ENCODE results near the gene FBXO2.

FBXO2 gene
- total RNA-seq = 0 to 6.9 (median 2.1) reads per million in 9 experiments

GRCh38 chr1:11654137-11654938 lies at the start of gene FBXO2, which contains the start of gene FBXO44:
Gene FBXO2 (minus strand): TSS chr1:11654429. CDS start chr1:11654340, 89 bp downstream.
Gene FBXO44 (plus strand): TSS chr1:11654877. CDS start chr1:11655836, 959 bp downstream.
- Mint-ChIP-seq H3K9me3 (no peaks in the 10 kb centered on the region), H3K27ac (no peak within 1 kb of the TSS), H3K4me3 (peak within 1 kb of the TSS; percentile 71 to 75), H3K4me1 (ENCODE audit: low read depth in 2 of 2) (peaks cover 20 to 27% of the 10 kb centered on the region in 2 donors), H3K27me3 (no peaks in the 10 kb centered on the region), H3K36me3 (ENCODE audit: insufficient read depth) (peaks cover 23% of the 10 kb centered on the region)
- DNase-seq (peak in 2 of 3 experiments; percentile 24 to 37), ATAC-seq (replicated peaks) (peak; percentile 44)

- H3K4me1 Mint-ChIP-seq (ENCODE audit: low read depth in 2 of 2) = peaks cover 1 to 3% of the 10 kb centered on the region in 2 donors
- H3K4me3 Mint-ChIP-seq = no peak overlapping the region
- H3K9me3 Mint-ChIP-seq = no peaks in the 10 kb centered on the region
- DNase-seq = no peak
- no peak for ATAC-seq (replicated peaks)
- peaks cover 5 to 26% of the 10 kb centered on the region in 2 donors for H3K27me3 Mint-ChIP-seq
- no peak overlapping the region for H3K27ac Mint-ChIP-seq
- H3K36me3 Mint-ChIP-seq (ENCODE audit: insufficient read depth) = peaks cover 3% of the 10 kb centered on the region
Measured at GRCh38 chr1:11703357-11704193, 49.3 kb upstream of the FBXO2 start.

DNA sequence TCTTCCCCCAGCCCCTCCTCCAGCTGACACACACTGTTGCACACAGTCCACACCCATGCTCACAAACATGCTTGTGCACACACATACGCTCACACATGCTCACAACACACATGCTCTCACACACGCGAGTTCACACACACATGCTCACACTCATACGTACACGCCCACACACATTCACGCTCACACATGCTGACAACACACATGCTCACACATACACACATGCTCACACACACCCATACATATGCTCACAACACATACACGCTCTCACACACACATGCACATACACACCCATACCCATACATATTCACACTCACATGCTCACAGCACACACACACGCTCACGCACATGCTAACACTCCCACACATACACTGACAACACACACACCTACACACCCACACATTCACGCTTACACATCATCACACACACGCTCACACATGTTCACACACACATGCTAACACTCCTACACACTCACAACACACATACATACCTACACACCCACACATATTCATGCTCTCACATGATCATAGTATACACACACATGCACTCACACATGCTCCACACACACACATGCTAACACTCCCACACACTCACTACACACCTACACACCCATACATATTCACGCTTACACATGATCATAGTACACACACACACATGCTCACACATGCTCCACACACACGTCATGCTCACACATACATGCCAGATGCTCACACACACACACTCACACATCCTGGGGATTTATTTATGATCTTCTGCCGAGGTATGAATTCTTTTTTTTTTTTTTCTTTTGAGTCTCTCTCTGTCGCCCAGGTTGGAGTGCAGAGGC lies 48.0 kb upstream of the FBXO2 start:
- Mint-ChIP-seq H3K4me3 (no peak overlapping the region), H3K27ac (no peak overlapping the region), H3K9me3 (no peaks in the 10 kb centered on the region), H3K36me3 (ENCODE audit: insufficient read depth) (no peaks in the 10 kb centered on the region), H3K4me1 (ENCODE audit: low read depth in 2 of 2) (peaks cover 0 to under 1% of the 10 kb centered on the region in 2 donors), H3K27me3 (peaks cover 5 to 25% of the 10 kb centered on the region in 2 donors)
- DNase-seq = no peak
- no peak for ATAC-seq (replicated peaks)

- Mint-ChIP-seq H3K27ac (no peak overlapping the region), H3K36me3 (ENCODE audit: insufficient read depth) (no peaks in the 10 kb centered on the region), H3K9me3 (no peaks in the 10 kb centered on the region), H3K27me3 (peaks cover 5 to 25% of the 10 kb centered on the region in 2 donors), H3K4me1 (ENCODE audit: low read depth in 2 of 2) (peaks cover 0 to 2% of the 10 kb centered on the region in 2 donors), H3K4me3 (no peak overlapping the region)
- ATAC-seq (replicated peaks) (no peak), DNase-seq (no peak)
Measured at GRCh38 chr1:11701551-11701961, 47.3 kb upstream of the FBXO2 start.

DNA sequence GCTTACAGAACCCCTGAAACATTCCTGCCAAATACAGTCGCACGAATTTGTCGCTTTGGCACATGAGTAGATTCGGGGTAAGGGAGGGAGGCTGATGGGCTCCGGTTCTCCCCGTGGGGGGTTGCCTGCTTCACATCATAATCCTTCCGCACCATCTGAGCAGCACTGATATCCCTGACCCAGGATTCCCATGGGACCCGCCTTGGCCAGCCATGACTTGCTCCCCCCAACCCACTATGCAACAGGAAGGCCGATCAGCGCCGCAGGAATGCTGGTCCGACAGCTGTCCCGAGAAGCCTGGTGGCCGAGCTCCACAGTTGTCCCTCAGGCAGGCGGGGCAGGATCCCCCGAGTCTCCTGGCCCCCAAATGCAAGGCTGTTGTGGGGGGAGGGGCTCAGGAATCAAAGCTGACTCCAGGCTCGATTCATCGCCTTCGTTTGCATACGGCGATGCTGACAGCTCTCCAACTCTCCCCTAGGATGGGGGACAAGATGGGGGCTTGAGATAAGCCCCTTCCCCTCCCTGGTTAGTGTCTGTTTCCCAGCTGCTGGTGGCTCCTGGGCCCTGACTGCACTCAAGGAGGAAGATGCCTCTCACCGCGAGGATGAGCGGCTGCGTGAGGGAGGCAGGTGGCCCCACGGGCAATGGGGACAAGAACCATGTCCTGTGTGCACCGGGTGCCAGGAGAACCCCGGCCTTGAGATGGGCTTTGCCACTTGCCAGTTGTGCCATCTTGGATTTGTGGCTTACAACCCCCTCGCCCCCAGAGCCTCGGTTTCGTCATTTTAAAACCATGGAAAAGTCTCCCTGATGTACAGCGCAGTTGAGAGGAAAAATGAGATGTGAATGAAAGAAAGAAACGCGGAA lies 46.6 kb upstream of the FBXO2 start:
- no peak for DNase-seq
- H3K27me3 Mint-ChIP-seq = peaks cover 5 to 25% of the 10 kb centered on the region in 2 donors
- no peak overlapping the region for H3K27ac Mint-ChIP-seq
- H3K9me3 Mint-ChIP-seq = no peaks in the 10 kb centered on the region
- H3K4me3 Mint-ChIP-seq = no peak overlapping the region
- peaks cover 0 to 2% of the 10 kb centered on the region in 2 donors for H3K4me1 Mint-ChIP-seq (ENCODE audit: low read depth in 2 of 2)
- no peaks in the 10 kb centered on the region for H3K36me3 Mint-ChIP-seq (ENCODE audit: insufficient read depth)
- ATAC-seq (replicated peaks) = no peak

GRCh38 chr1:11697893-11698210 lies 43.6 kb upstream of the FBXO2 start:
- Mint-ChIP-seq H3K36me3 (ENCODE audit: insufficient read depth) (peaks cover 3% of the 10 kb centered on the region), H3K27me3 (no peaks in the 10 kb centered on the region), H3K4me1 (ENCODE audit: low read depth in 2 of 2) (peaks cover 14 to 15% of the 10 kb centered on the region in 2 donors), H3K27ac (peak overlapping the region in 1 of 2 donors; percentile 19), H3K9me3 (no peaks in the 10 kb centered on the region), H3K4me3 (no peak overlapping the region)
- no peak for DNase-seq
- ATAC-seq (replicated peaks) = no peak

DNA sequence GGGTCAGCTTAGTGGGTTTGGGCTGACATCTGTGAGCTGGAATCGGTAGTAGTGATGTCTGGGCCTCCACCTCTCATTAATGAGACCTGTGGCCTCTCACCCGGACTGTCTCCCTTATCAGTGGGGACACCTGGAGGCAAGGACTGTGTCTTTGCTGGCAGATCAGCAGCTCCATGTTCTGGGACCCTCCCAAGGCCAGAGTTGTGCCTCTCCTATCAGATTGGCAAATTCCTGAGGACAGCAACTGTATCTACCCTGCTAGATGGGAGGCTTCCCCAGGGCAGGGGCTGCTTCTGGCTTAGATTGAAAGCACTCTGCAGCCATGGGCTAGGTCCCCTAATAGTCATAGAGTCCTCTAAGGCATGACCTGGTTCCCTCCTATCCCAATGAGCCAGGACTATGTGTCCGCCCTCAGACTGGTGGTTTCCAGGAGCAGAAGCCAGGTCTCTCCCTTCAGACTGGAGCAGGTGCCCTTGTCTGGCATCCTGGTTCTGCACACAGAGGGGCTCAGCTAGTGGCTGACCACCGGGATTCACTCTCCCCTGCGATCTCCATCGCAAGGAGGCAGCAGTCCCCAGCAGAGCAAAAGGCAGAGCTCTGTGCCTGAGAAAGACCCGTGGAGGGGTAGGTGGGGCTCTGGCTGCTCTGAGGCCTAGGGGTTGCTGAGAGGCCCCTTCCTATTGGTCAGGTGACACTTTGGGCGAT lies 43.1 kb upstream of the FBXO2 start:
- Mint-ChIP-seq H3K4me3 (no peak overlapping the region), H3K27me3 (peaks cover 3% of the 10 kb centered on the region in 2 donors), H3K4me1 (ENCODE audit: low read depth in 2 of 2) (peaks cover 19% of the 10 kb centered on the region in 2 donors), H3K9me3 (no peaks in the 10 kb centered on the region), H3K27ac (peak overlapping the region in 1 of 2 donors; percentile 39), H3K36me3 (ENCODE audit: insufficient read depth) (peaks cover 3% of the 10 kb centered on the region)
- DNase-seq (no peak), ATAC-seq (replicated peaks) (no peak)

- peaks cover 20 to 22% of the 10 kb centered on the region in 2 donors for H3K4me1 Mint-ChIP-seq (ENCODE audit: low read depth in 2 of 2)
- peaks cover 3% of the 10 kb centered on the region for H3K36me3 Mint-ChIP-seq (ENCODE audit: insufficient read depth)
- H3K27me3 Mint-ChIP-seq = peaks cover 5 to 9% of the 10 kb centered on the region in 2 donors
- DNase-seq = no peak
- no peaks in the 10 kb centered on the region for H3K9me3 Mint-ChIP-seq
- H3K27ac Mint-ChIP-seq = no peak overlapping the region
- no peak overlapping the region for H3K4me3 Mint-ChIP-seq
- no peak for ATAC-seq (replicated peaks)
Measured at GRCh38 chr1:11695861-11696260, 41.6 kb upstream of the FBXO2 start.

GRCh38 chr1:11693917-11694316 lies 39.7 kb upstream of the FBXO2 start:
- DNase-seq (no peak), ATAC-seq (replicated peaks) (no peak)
- peaks cover 4% of the 10 kb centered on the region for H3K36me3 Mint-ChIP-seq (ENCODE audit: insufficient read depth)
- peak overlapping the region; percentile 75 to 93 for H3K27ac Mint-ChIP-seq
- H3K27me3 Mint-ChIP-seq = peaks cover 15 to 25% of the 10 kb centered on the region in 2 donors
- no peaks in the 10 kb centered on the region for H3K9me3 Mint-ChIP-seq
- H3K4me1 Mint-ChIP-seq (ENCODE audit: low read depth in 2 of 2) = peaks cover 27 to 33% of the 10 kb centered on the region in 2 donors
- peak overlapping the region; percentile 54 to 82 for H3K4me3 Mint-ChIP-seq

DNA sequence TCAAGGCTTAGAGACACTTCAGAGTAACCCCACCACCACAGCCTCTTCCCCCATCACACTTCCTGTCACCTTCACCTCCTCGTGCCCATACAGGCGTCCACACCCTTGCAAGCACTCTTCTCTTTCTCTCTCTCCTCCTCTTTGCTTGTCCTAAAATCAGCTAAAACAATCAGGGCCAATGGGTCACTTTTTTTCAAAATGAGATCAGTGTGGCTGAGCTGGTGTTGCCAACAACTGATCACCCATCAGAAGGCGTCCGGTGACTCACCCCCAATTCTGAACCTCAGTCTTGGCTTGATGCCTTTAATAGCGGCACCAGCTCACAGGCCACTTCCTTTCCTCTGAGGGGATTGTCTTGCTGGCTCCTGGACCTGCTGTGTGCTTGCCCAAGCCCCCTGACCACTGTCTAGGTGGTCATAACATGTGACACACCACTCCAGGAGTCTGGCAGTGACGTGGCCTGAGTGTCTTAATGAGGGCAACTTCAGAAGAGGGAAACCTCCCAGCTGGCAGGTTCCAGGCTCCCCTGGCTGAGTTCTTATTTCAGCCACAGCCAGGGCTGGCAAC lies 38.9 kb upstream of the FBXO2 start:
- no peaks in the 10 kb centered on the region for H3K9me3 Mint-ChIP-seq
- H3K27me3 Mint-ChIP-seq = peaks cover 18 to 34% of the 10 kb centered on the region in 2 donors
- peak overlapping the region; percentile 75 to 93 for H3K27ac Mint-ChIP-seq
- H3K36me3 Mint-ChIP-seq (ENCODE audit: insufficient read depth) = peaks cover 5% of the 10 kb centered on the region
- DNase-seq (peak; percentile 53 to 55 (median 54)), ATAC-seq (replicated peaks) (peak; percentile 81)
- peaks cover 27 to 33% of the 10 kb centered on the region in 2 donors for H3K4me1 Mint-ChIP-seq (ENCODE audit: low read depth in 2 of 2)
- H3K4me3 Mint-ChIP-seq = peak overlapping the region; percentile 54 to 82

DNA sequence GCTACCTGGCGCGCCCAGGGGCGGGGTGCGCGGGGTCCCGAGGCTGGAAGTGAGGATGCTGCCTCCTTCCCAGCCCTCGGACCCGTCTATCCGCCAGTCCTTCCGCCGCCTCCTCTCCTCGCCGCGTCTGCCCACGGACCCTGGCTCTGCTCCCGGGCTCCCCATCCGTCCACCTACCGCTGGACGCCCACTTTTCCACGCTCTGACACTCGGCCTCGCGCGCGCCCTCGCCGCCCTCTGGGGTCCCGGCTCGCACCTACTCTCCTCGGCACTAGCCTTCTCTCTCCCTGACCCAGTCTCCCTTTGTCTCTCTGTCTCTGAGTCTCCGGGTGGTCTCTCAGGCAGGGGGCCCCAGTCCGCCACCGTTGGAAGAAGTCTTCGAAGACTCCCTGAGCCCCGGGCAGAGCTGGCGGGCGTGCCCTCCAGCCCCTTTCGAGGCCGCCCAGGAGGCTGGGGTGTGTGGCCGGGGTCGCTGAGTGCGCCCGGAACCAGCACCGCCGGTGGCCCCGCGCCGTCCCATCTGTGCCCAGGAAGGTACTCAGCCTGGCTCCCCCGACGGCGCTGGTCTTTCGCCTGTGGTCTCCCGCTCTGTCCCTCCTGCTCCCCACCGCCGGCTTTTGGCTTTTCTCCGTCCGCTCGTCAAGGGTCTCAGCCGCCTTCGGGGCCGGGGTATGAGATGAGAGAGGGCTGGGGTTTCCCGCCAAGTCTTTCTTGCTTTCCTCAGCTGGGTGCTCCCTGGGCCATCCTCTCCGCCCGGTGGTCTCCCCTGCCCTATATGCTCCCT lies 37.9 kb upstream of the FBXO2 start:
- Mint-ChIP-seq H3K27ac (peak overlapping the region; percentile 75 to 93), H3K4me3 (peak overlapping the region; percentile 54 to 82), H3K9me3 (no peaks in the 10 kb centered on the region), H3K27me3 (peaks cover 24 to 42% of the 10 kb centered on the region in 2 donors), H3K36me3 (ENCODE audit: insufficient read depth) (peaks cover 5% of the 10 kb centered on the region), H3K4me1 (ENCODE audit: low read depth in 2 of 2) (peaks cover 26 to 33% of the 10 kb centered on the region in 2 donors)
- ATAC-seq (replicated peaks) (no peak), DNase-seq (no peak)

All from effector memory CD8-positive, alpha-beta T cell (primary cell).